NCI-H446 (cell line): ENCODE results near the gene SLIT3.
"Not testable (repeated sequence)": the region's sequence is repeated elsewhere in the genome, so short reads cannot be mapped to it uniquely, and the experiment has no call there.

ENCODE experiments used
- DNase-seq, 2 experiments: peaks; one replicate each; lab custom pipeline; 2025; lab: John Stamatoyannopoulos, UW

The SLIT3 gene

DNA sequence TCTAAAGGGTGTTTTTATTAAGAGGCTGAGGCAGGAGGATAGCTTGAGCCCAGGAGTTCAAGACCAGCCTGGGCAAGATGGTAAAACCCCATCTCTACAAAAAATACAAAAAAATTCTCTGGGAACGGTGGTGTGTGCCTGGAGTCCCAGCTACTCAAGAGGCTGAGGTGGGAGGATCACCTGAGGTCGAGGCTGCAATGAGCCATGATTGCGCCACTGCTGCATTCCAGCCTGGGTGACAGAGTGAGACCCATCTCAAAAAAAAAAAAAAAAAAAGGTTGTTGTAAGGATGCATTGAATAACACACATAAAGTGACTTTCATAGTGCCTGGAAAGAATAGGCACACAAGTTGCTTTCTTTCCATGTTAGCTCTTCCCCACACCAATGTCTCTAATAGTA, 662.1 kb downstream of the SLIT3 start:
- DNase-seq, result not testable (repeated sequence)

DNA sequence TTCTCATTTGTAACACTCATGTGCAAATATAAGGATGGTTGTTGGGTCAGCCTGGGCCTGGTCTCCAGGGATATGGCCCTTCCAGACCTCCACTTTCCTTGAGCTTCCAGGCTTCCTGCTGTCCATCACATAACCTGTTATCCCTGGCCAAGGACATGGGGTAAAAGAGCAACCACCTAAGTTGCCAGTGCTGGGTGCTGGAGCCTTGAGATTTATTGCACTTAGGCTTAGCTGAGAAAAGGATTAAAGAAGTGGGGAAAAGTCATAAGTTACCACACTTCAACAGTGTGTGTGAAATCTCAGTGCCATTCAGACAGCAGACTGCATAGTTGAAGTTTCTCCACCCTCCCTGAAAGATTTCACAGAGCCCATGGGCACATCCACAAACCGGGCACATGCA, 663.1 kb downstream of the SLIT3 start:
- DNase-seq, result no peak

DNA sequence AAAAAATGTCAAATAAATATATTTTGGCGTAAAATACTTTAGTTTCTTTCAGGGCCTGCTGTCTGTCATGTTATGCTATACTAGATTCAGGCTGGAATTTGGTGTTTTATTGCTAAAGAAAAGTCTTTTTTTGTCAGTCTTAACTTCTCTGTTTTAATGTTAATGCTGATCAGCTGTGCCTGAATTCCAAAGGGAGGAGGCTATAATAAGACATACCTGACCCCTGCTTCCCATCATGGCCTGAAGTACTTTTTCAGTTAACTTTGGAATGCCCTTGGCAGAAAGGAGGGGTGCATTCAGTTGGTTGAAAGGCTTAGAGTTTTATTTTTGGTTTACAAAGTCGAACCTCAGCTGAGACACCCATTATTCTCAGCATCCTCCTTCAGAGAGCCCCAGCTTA, 663.7 kb downstream of the SLIT3 start:
- DNase-seq, result no peak

DNA sequence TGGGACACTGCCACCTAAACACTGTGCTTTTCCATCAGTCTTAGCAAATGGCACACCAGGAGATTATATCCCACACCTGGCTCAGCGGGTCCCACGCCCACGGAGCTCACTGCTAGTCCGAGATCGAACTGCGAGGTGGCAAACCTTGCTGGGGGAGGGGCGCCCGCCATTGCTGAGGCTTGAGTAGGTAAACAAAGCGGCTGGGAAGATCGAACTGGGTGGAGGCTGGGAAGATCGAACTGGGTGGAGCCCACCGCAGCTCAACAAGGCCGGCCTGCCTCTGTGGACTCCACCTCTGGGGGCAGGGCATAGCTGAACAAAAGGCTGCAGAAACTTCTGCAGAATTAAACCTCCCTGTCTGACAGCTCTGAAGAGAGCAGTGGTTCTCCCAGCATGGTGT, 670.0 kb downstream of the SLIT3 start:
- DNase-seq, result not testable (repeated sequence)

DNA sequence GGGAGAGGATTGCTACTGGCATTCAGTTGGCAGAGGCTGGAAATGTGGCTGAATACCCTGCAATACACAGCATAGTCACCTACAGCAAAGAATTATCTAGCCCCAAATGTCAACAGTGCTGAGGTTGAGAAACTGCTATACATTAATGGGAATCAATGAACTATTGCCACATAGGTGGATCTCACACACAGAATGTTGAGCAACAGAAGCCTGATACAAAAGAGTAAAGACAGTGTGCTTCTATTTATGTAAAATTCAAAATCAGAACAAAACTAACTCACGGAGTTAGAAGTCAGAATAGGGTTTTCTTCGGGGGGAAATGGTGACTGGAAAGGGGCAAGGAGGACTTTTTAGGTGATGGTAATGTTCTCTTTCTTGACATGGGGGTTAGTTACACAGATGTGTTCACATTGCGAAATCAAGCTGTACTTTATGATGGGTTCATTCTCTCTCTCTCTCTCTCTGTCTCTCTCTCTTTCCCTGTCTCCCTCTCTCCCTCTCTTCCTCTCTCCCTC, 676.0 kb downstream of the SLIT3 start:
- no peak for DNase-seq

DNA sequence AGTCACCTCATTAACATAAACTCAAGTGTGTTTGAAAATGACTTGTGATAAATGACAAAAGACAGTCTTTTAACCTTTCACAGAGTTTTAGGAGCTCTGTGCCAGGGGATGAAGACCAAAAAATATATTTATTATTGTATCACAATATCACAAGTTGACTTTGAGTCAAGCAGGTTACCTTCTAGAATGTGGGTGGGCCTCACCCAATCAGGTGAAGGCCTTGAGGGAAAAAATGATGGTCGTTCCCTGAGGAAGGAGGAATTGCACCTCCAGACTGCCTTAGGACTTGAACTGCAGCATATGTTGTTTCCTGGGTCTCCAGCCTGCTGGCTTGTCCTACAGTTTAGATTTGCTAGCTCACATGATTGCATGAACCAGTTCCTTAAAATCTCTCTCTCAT, 680.1 kb downstream of the SLIT3 start:
- no peak for DNase-seq

DNA sequence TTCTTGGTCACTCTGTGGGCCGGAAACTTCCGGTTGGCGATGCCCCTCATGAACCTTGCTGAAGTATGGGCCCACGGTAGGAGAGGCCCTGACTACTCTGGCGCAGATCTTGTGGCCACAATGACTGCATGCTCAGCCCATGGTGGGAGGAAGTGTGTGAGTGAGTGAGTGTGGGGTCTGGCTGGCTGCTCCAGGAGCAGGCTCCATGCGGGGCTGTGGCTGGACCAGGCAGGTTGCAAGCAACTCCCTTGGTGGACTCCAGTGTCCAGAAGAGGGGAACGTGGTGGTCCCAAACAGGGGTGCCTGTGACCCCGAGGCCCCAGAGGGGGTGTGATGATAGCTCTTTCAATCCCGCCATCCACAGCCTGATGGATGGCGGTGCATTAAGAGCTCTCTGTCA, 686.3 kb downstream of the SLIT3 start:
- DNase-seq, result no peak

DNA sequence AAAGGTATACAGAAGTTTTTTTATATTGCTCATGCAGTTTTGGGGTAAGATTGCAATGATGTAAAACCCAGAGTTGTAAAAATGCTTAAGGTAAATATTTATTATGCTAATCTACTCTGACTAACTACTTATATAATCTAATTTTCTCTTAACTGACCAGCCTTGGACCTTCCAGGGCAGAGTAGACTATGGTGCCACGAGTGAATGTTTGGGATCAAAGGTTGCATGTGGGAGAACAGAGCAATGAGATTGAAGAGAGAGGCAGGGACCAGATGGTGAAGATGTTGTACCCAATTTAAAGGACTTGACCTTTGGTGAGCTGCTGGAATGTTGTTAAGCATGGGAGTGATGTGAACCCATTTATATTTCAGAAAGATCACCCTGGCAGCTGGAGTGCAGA, 686.9 kb downstream of the SLIT3 start:
- DNase-seq, result no peak

DNA sequence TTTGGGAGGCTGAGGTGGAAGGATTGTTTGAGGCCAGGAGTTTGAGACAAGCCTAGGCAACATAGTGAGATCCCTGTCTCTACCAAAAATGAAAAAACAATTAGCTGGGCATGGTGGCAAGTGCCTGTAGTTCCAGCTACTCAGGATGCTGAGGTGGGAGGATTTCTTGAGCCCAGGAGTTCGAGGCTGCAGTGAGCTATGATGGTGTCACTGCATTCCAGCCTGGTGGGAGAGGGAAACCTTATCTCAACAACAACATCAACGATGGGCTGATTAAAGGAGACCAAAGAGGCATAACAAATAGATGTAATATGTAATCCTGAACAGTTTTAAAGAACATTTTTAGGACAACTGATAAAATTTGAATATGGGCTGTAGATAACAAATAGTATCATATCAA, 687.5 kb downstream of the SLIT3 start:
- no peak for DNase-seq

DNA sequence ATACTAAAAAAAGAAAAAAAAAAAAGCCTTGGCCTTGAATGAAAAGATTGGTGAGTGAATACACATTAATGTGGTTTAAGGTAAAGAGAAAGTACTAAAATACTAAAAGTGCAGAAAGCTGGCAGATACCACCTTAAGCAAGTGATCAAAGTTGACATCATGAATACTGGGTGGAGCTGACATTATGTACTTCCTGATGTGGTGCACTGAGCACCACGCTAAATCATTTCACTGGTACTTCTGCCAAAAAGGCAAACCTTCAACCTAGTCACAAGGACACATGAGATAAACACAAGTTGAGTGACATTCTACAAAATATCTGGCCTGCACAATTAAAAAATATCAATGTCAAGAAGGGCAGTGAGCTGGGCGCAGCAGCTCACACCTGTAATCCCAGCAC, 687.9 kb downstream of the SLIT3 start:
- DNase-seq, result no peak

DNA sequence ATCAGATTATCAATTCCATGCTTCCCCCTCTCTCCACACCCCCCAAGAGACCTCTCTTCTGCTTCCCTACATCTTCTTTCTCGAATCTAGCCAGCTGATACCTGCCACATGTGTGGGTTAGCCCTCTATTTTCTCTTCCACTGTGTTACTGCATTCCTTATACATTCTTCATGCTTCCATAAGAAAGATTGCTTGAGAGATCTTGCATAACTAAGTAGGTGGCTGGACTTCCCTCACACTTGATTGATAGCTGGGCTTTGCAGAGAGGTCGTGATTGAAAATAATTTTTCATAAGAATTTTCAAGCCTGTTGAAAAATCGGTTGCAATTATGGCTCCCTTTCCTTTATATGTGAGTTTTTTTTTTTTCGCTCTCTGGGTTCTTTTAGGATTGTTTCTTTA, 688.8 kb downstream of the SLIT3 start:
- DNase-seq, result no peak
